HG02943 (cell line): ENCODE results near the gene CRIP3.

Experiments
- ATAC-seq: cut with Tn5 transposase; IDR thresholded peaks from one replicate; pipeline ENCODE4 v1.9.1; 2021; ENCODE audit warnings: mild to moderate bottlenecking, low read depth, moderate library complexity; ENCODE audit not compliant: unreplicated experiment

CRIP3 gene

GRCh38 chr6:43258180-43258579 is 50.4 kb downstream of the CRIP3 start:
- ATAC-seq, result no peak

DNA sequence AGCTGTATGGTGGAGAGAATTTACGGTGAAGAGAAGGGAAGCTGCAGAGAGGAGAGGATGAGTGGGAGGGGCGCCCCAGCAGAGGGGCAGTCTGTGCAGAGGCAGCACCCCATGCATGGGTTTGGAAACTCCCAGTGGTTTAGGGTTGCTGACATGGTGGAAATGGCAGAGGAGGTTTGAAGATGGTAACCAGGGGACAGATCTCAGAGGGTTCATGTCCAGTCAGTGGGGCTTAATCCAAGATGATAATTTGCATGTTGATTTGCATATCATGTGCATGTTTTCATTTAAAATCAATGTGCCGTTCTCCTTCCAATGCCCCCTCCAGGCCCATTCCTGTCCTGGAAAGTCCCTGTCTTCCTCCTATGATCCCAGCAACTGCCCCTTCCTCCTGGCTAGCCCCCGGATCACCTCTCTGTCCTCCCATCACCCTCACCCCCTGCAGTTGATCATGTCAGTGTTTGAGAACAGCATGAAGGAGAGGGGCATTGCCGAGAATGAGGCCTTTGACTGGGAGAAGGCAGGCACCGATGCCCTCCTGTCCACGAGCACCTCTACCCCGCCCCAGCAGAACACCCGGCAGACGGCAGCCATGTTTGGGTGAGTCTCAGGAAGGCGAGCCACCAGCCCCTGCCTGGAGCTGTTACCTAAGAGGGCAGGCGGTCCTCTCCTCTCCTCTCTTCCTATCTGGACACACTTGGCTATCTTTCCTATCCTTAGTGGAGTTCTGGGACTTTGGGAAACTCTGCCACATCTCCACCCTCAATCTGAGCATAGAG is 51.1 kb downstream of the CRIP3 start:
- ATAC-seq, result no peak

GRCh38 chr6:43256670-43257366 is 51.8 kb downstream of the CRIP3 start:
- ATAC-seq, result no peak
